T-helper 2 cell (primary cell): ENCODE measurements around the gene SATB2.

ENCODE experiments used
- DNase-seq, 5 experiments: peaks; one replicate each; pipeline versions ENCODE4 v3.0.0 to v3.0.0-alpha.2; 2012 to 2022
- total RNA-seq, 2 donors: gene quantifications; one replicate each; lab custom pipeline; 2026; lab: John Stamatoyannopoulos, UW

Gene SATB2
- total RNA-seq, result 0 to 0.88 reads per million in 2 donors

GRCh38 chr2:199457147-199458008 is at the start of gene SATB2:
Gene SATB2, minus strand, starts transcription at chr2:199457939. Its CDS starts 1,902 bp downstream, at chr2:199456037.
- DNase-seq, result no peak

GRCh38 chr2:199505755-199506403 is 48.1 kb upstream of the SATB2 start:
- DNase-seq, result no peak

- DNase-seq, result no peak
Measured at GRCh38 chr2:199503148-199503547, 45.4 kb upstream of the SATB2 start.

- no peak for DNase-seq
Measured at GRCh38 chr2:199499005-199499404, 41.3 kb upstream of the SATB2 start.

GRCh38 chr2:199495147-199495546 is 37.4 kb upstream of the SATB2 start:
- DNase-seq, result no peak

- no peak for DNase-seq
Measured at GRCh38 chr2:199490049-199490448, 32.3 kb upstream of the SATB2 start.

GRCh38 chr2:199488772-199489400 is 31.1 kb upstream of the SATB2 start:
- peak in 2 of 5 experiments; percentile 21 to 35 for DNase-seq

- no peak for DNase-seq
Measured at GRCh38 chr2:199485732-199486335, 28.1 kb upstream of the SATB2 start.

- no peak for DNase-seq
Measured at GRCh38 chr2:199484927-199485326, 27.2 kb upstream of the SATB2 start.

GRCh38 chr2:199480966-199481365 is 23.2 kb upstream of the SATB2 start:
- DNase-seq, result no peak

GRCh38 chr2:199477277-199477834 is 19.6 kb upstream of the SATB2 start:
- no peak for DNase-seq

GRCh38 chr2:199471443-199472057 is 13.8 kb upstream of the SATB2 start:
- no peak for DNase-seq

- no peak for DNase-seq
Measured at GRCh38 chr2:199470672-199471442, 13.1 kb upstream of the SATB2 start.

- DNase-seq, result no peak
Measured at GRCh38 chr2:199470361-199470671, 12.6 kb upstream of the SATB2 start.

- DNase-seq, result no peak
Measured at GRCh38 chr2:199469514-199470360, 12.0 kb upstream of the SATB2 start.

- no peak for DNase-seq
Measured at GRCh38 chr2:199468561-199469513, 11.1 kb upstream of the SATB2 start.

- DNase-seq, result no peak
Measured at GRCh38 chr2:199467066-199467822, 9.5 kb upstream of the SATB2 start.

- no peak for DNase-seq
Measured at GRCh38 chr2:199466692-199467065, 8.9 kb upstream of the SATB2 start.
